Inferior parietal cortex (tissue), 1 donor: Measurements from ENCODE around the gene BMERB1.
"Not testable (repeated sequence)": the region's sequence is repeated elsewhere in the genome, so short reads cannot be mapped to it uniquely, and the experiment has no call there.

ENCODE experiments used
- DNase-seq: peaks from one replicate; pipeline ENCODE4 v3.0.0-alpha.2; 2016; ENCODE audit errors: extremely low spot score

The BMERB1 gene

GRCh38 chr16:15425861-15426260, 8.5 kb upstream of the BMERB1 start:
- DNase-seq = no peak

- DNase-seq = no peak
These were observed 7.6 kb upstream of the BMERB1 start for GRCh38 chr16:15426796-15427195.

- DNase-seq = peak; percentile 78
These were observed 6.6 kb upstream of the BMERB1 start for GRCh38 chr16:15427648-15428239.

- DNase-seq = not testable (repeated sequence)
These were observed 3.5 kb upstream of the BMERB1 start for GRCh38 chr16:15430884-15431283.

GRCh38 chr16:15434079-15434424, 336 bp upstream of the BMERB1 start:
- no peak for DNase-seq

GRCh38 chr16:15435216-15435864, 952 bp downstream of the BMERB1 start:
- DNase-seq = no peak

GRCh38 chr16:15439102-15439501, 4.7 kb downstream of the BMERB1 start:
- DNase-seq = no peak

GRCh38 chr16:15439521-15439920, 5.1 kb downstream of the BMERB1 start:
- DNase-seq = no peak

- DNase-seq = no peak
These were observed 6.5 kb downstream of the BMERB1 start for GRCh38 chr16:15440852-15441251.

GRCh38 chr16:15442140-15442539, 7.8 kb downstream of the BMERB1 start:
- not testable (repeated sequence) for DNase-seq

GRCh38 chr16:15443753-15444152, 9.4 kb downstream of the BMERB1 start:
- no peak for DNase-seq

GRCh38 chr16:15444264-15444663, 9.9 kb downstream of the BMERB1 start:
- DNase-seq = no peak

GRCh38 chr16:15445450-15445849, 11.1 kb downstream of the BMERB1 start:
- DNase-seq = no peak

GRCh38 chr16:15446901-15447300, 12.5 kb downstream of the BMERB1 start:
- no peak for DNase-seq

GRCh38 chr16:15450624-15451023, 16.2 kb downstream of the BMERB1 start:
- DNase-seq = no peak

- no peak for DNase-seq
These were observed 16.8 kb downstream of the BMERB1 start for GRCh38 chr16:15451098-15451731.

- DNase-seq = no peak
These were observed 18.0 kb downstream of the BMERB1 start for GRCh38 chr16:15452246-15452855.

GRCh38 chr16:15453296-15453695, 18.9 kb downstream of the BMERB1 start:
- not testable (repeated sequence) for DNase-seq

GRCh38 chr16:15454933-15455332, 20.5 kb downstream of the BMERB1 start:
- DNase-seq = not testable (repeated sequence)

GRCh38 chr16:15457400-15457799, 23.0 kb downstream of the BMERB1 start:
- DNase-seq = no peak

- DNase-seq = no peak
These were observed 23.6 kb downstream of the BMERB1 start for GRCh38 chr16:15457958-15458357.

- DNase-seq = no peak
These were observed 25.4 kb downstream of the BMERB1 start for GRCh38 chr16:15459791-15460190.

GRCh38 chr16:15460601-15461000, 26.2 kb downstream of the BMERB1 start:
- DNase-seq = no peak
